ENCODE data around the gene FA2H.

- TF ChIP-seq CTCF (IDR thresholded peaks at IDR 0.05 in 2 of 3, conservative IDR thresholded peaks at IDR 0.05 in 1 of 3; ENCODE audit: control insufficient read depth in 2 of 3, extremely low read depth in 1 of 3, insufficient read depth in 1 of 3, low read depth in 3 of 3, low read length in 3 of 3) (no peak), HDGF (IDR thresholded peaks at IDR 0.05) (no peak), POLR2AphosphoS5 (IDR thresholded peaks at IDR 0.05; ENCODE audit: low read length) (no peak), MEF2B (IDR thresholded peaks at IDR 0.05; ENCODE audit: partially characterized antibody, poor library complexity, severe bottlenecking) (no peak), EZH2 (IDR thresholded peaks at IDR 0.05; ENCODE audit: borderline replicate concordance, control insufficient read depth, low read depth, low read length) (no peak)
Observed at GRCh38 chr16:74817851-74818250, 43.2 kb upstream of the FA2H start.
